K562 (cell line): ENCODE results near the gene KCTD17. TPM values are rescaled to one million over a fixed set of nuclear protein-coding genes. Genes with fewer than 3 reads are reported as not detected.

Experiments used
- FUS ChIP-seq: fragments of 200-400 bp; formaldehyde crosslinking; optimal IDR thresholded peaks from 2 replicates; pipeline ENCODE3; 2017; ENCODE audit warnings: low read depth, low read length
- MBD1 ChIP-seq: fragments of 250-450 bp; sonication (Bioruptor Pico); IDR thresholded peaks from 2 replicates; pipeline ENCODE4 v1.8.0; 2022; ENCODE audit warnings: inconsistent platforms
- ZMIZ1 ChIP-seq, 2 experiments: fragments of 150-350 bp in 1 of 2; IDR thresholded peaks; 2 replicates each; pipeline ENCODE4 v1.6.1; 2012 to 2016; ENCODE audit warnings: low read depth in 2 of 2, low read length in 2 of 2, mild to moderate bottlenecking in 1 of 2, moderate library complexity in 1 of 2
- ZNF12 ChIP-seq: sonication (generic); formaldehyde crosslinking; IDR thresholded peaks from 2 replicates; pipeline ENCODE4 v1.4.0; 2020; ENCODE audit warnings: mild to moderate bottlenecking, missing genetic modification reagents
- ZNF766 ChIP-seq: fragments of 200-800 bp; sonication (Bioruptor generic); conservative IDR thresholded peaks from 2 replicates; pipeline ENCODE4 v1.6.1; 2016; ENCODE audit warnings: missing genetic modification characterization, missing compliant biosample characterization
- polyA plus RNA-seq, 8 experiments: library from polyadenylated mRNA; depleted of rRNA in 4 of 8; stranded (reverse) in 5 of 8; unstranded in 3 of 8; fragments of >200 nt; fragmentation: Nextera tagmentation in 2 of 8; fragmentation: Illumina TruSeq in 1 of 8; extraction: Ambion mirVana in 2 of 8; extraction: Trizol in 1 of 8; gene quantifications; 2 replicates each; pipeline versions ENCODE4 v1.2.1 to v1.2.3, GENCODE V29; 2011 to 2014; ENCODE audit warnings: inconsistent platforms in 1 of 8, missing spikeins in 1 of 8
- total RNA-seq, 7 experiments: library from RNA; depleted of rRNA in 6 of 7; stranded (reverse); fragments of >200 nt in 6 of 7; fragmentation: Illumina TruSeq in 2 of 7; extraction: Trizol in 2 of 7; gene quantifications; 2 replicates each; pipeline versions ENCODE4 v1.2.1 to v1.2.3, GENCODE V29; 2011 to 2021; ENCODE audit warnings: low replicate concordance in 1 of 7

KCTD17 gene
- total and polyA plus RNA-seq, 9 of the 15 experiments (the other 6 are each of a cell fraction or from before 2014, with no cell fraction given), result 0.22 to 0.90 (median 0.49) TPM; not detected in 2

GRCh38 chr22:37103151-37103550 is 51.6 kb downstream of the KCTD17 start (continued):
- TF ChIP-seq ZMIZ1 (IDR thresholded peaks at IDR 0.05; ENCODE audit: low read depth in 2 of 2, low read length in 2 of 2) (no peak), MBD1 (CRISPR knock-in tag) (no peak), FUS (no peak), ZNF766 (CRISPR knock-in tag) (no peak), ZNF12 (CRISPR knock-in tag) (no peak)
